CD4-positive, CD25-positive, alpha-beta regulatory T cell (primary cell): ENCODE data around the gene PKD1L1. TPM values are rescaled to one million over a fixed set of nuclear protein-coding genes. Genes with fewer than 3 reads are reported as not detected.
"Not testable (repeated sequence)": the region's sequence is repeated elsewhere in the genome, so short reads cannot be mapped to it uniquely, and the experiment has no call there.

Experiments used
- ATAC-seq, 2 donors: fragments of 150-1000 bp; cut with Tn5 transposase; one replicate each; pipeline ENCODE4 v1.10.0; 2021; ENCODE audit warnings: low read depth in 2 of 2, moderate number of reproducible peaks in 2 of 2, moderate library complexity in 1 of 2
- DNase-seq, 3 donors: peaks; one replicate each; pipeline versions ENCODE4 v3.0.0 to v3.0.0-alpha.2; 2012 to 2022; ENCODE audit warnings: mixed read lengths in 1 of 3
- H3K27ac ChIP-seq: one replicate; pipeline ENCODE4 v1.7.0; 2013; ENCODE audit warnings: mild to moderate bottlenecking, low read length; ENCODE audit not compliant: insufficient read depth, poor library complexity, severe bottlenecking
- H3K27me3 ChIP-seq: one replicate; pipeline ENCODE4 v1.7.0; 2013; ENCODE audit warnings: low read length; ENCODE audit not compliant: control insufficient read depth, insufficient read depth
- H3K36me3 ChIP-seq: one replicate; pipeline ENCODE4 v1.7.0; 2013; ENCODE audit warnings: mild to moderate bottlenecking, low read length, moderate library complexity; ENCODE audit not compliant: control insufficient read depth, insufficient read depth
- H3K4me1 ChIP-seq: 2 replicates; pipeline ENCODE4 v1.7.0; 2013; ENCODE audit warnings: mild to moderate bottlenecking, low read length; ENCODE audit not compliant: insufficient read depth, control insufficient read depth, poor library complexity, severe bottlenecking
- H3K4me3 ChIP-seq: one replicate; pipeline ENCODE4 v1.7.0; 2013; ENCODE audit warnings: low read depth, mild to moderate bottlenecking, low read length, moderate library complexity
- H3K9me3 ChIP-seq, 2 experiments: 1 replicate in 1 of 2; 2 replicates in 1 of 2; pipeline ENCODE4 v1.7.0; 2013; ENCODE audit warnings: low read length in 2 of 2, mild to moderate bottlenecking in 1 of 2, moderate library complexity in 1 of 2; ENCODE audit not compliant: control insufficient read depth in 2 of 2
- H3K27ac Mint-ChIP-seq, 3 donors: one replicate each; pipeline ENCODE4 v1.8.0; 2020 to 2022; ENCODE audit warnings: mild to moderate bottlenecking in 3 of 3, mixed read lengths in 3 of 3, moderate library complexity in 2 of 3
- H3K27me3 Mint-ChIP-seq: one replicate; pipeline ENCODE4 v1.8.0; 2022; ENCODE audit warnings: mild to moderate bottlenecking, mixed read lengths
- H3K36me3 Mint-ChIP-seq: one replicate; pipeline ENCODE4 v1.8.0; 2020; ENCODE audit warnings: mixed read lengths
- H3K4me1 Mint-ChIP-seq, 4 donors: one replicate each; pipeline ENCODE4 v1.8.0; 2020 to 2022; ENCODE audit warnings: mixed read lengths in 4 of 4, mild to moderate bottlenecking in 1 of 4
- H3K4me3 Mint-ChIP-seq, 4 donors: one replicate each; pipeline ENCODE4 v1.8.0; 2020 to 2022; ENCODE audit warnings: mild to moderate bottlenecking in 4 of 4, mixed read lengths in 4 of 4, moderate library complexity in 3 of 4
- H3K9me3 Mint-ChIP-seq, 7 donors: one replicate each; pipeline ENCODE4 v1.8.0; 2020 to 2022; ENCODE audit warnings: mixed read lengths in 7 of 7, mild to moderate bottlenecking in 3 of 7, moderate library complexity in 2 of 7
- polyA plus RNA-seq, 4 donors: library from polyadenylated mRNA; unstranded; fragments of 300-500 nt; fragmentation: Illumina TruSeq; gene quantifications; one replicate each; pipeline ENCODE4 v1.2.3, GENCODE V29; 2021
- total RNA-seq: library from RNA; stranded (reverse); gene quantifications from one replicate; pipeline ENCODE4 v1.2.3, GENCODE V29; 2022

PKD1L1 gene
- 0.17 TPM for total RNA-seq
- polyA plus RNA-seq: under 1 TPM in 2 of 4 donors, not detected in 2; 0.02 to 0.06 TPM

- H3K4me3 Mint-ChIP-seq: no peak within 1 kb of the TSS
- no peak for ATAC-seq
- no peaks in the 10 kb centered on the region for H3K9me3 Mint-ChIP-seq
- no peaks in the 10 kb centered on the region for H3K4me1 ChIP-seq
- peak within 1 kb of the TSS in 1 of 3 donors; percentile 40 for H3K27ac Mint-ChIP-seq
- H3K4me1 Mint-ChIP-seq: no peaks in the 10 kb centered on the region
- DNase-seq: no peak
- H3K9me3 ChIP-seq: no peaks in the 10 kb centered on the region
- no peak within 1 kb of the TSS for H3K27ac ChIP-seq
- no peak within 1 kb of the TSS for H3K4me3 ChIP-seq
- peaks cover 4% of the 10 kb centered on the region for H3K27me3 Mint-ChIP-seq
- H3K36me3 Mint-ChIP-seq: no peaks in the 10 kb centered on the region
- no peaks in the 10 kb centered on the region for H3K27me3 ChIP-seq
- H3K36me3 ChIP-seq: no peaks in the 10 kb centered on the region
Observed at GRCh38 chr7:47948141-47948790, at the start of gene PKD1L1. PKD1L1 (minus strand) TSS chr7:47948466; CDS start chr7:47948440, 26 bp downstream.

- Mint-ChIP-seq H3K27ac (peak overlapping the region; percentile 85 to 98 (median 88)), H3K36me3 (peaks cover 3% of the 10 kb centered on the region), H3K4me3 (peak overlapping the region; percentile 79 to 96 (median 94)), H3K9me3 (peaks cover 0 to 5% (median 0%) of the 10 kb centered on the region in 7 donors), H3K27me3 (peaks cover 5% of the 10 kb centered on the region), H3K4me1 (peaks cover 9 to 21% (median 17%) of the 10 kb centered on the region in 4 donors)
- H3K4me3 ChIP-seq: peak overlapping the region; percentile 73
- no peaks in the 10 kb centered on the region for H3K36me3 ChIP-seq
- H3K27me3 ChIP-seq: peaks cover 2% of the 10 kb centered on the region
- H3K4me1 ChIP-seq: peaks cover 13% of the 10 kb centered on the region
- no peaks in the 10 kb centered on the region for H3K9me3 ChIP-seq
- no peak for DNase-seq
- peak overlapping the region; percentile 62 for H3K27ac ChIP-seq
- no peak for ATAC-seq
Observed at GRCh38 chr7:47992446-47992845, 44.2 kb upstream of the PKD1L1 start.

- H3K4me3 ChIP-seq: peak overlapping the region; percentile 73
- H3K4me1 Mint-ChIP-seq: peaks cover 9 to 21% (median 17%) of the 10 kb centered on the region in 4 donors
- peak; percentile 98 to 99 for ATAC-seq
Observed at GRCh38 chr7:47991741-47992311, 43.6 kb upstream of the PKD1L1 start.

GRCh38 chr7:47991270-47991669 lies 43.0 kb upstream of the PKD1L1 start:
- H3K4me1 Mint-ChIP-seq: peaks cover 9 to 21% (median 17%) of the 10 kb centered on the region in 4 donors
- no peaks in the 10 kb centered on the region for H3K9me3 ChIP-seq
- no peaks in the 10 kb centered on the region for H3K36me3 ChIP-seq
- H3K27me3 Mint-ChIP-seq: peaks cover 6% of the 10 kb centered on the region
- ATAC-seq: no peak
- peaks cover 0 to 5% (median 0%) of the 10 kb centered on the region in 7 donors for H3K9me3 Mint-ChIP-seq
- peak overlapping the region; percentile 79 to 96 (median 94) for H3K4me3 Mint-ChIP-seq
- H3K4me3 ChIP-seq: peak overlapping the region; percentile 73
- peaks cover 2% of the 10 kb centered on the region for H3K27me3 ChIP-seq
- peak overlapping the region; percentile 85 to 98 (median 88) for H3K27ac Mint-ChIP-seq
- peaks cover 13% of the 10 kb centered on the region for H3K4me1 ChIP-seq
- H3K36me3 Mint-ChIP-seq: peaks cover 3% of the 10 kb centered on the region
- H3K27ac ChIP-seq: peak overlapping the region; percentile 62
- no peak for DNase-seq

More at GRCh38 chr7:47991741-47992311, 43.6 kb upstream of the PKD1L1 start:
- H3K27me3 ChIP-seq: peaks cover 2% of the 10 kb centered on the region
- H3K9me3 ChIP-seq: no peaks in the 10 kb centered on the region
- H3K36me3 ChIP-seq: no peaks in the 10 kb centered on the region
- Mint-ChIP-seq H3K27me3 (peaks cover 5% of the 10 kb centered on the region), H3K9me3 (peaks cover 0 to 5% (median 0%) of the 10 kb centered on the region in 7 donors), H3K36me3 (peaks cover 3% of the 10 kb centered on the region), H3K27ac (peak overlapping the region; percentile 85 to 98 (median 88)), H3K4me3 (peak overlapping the region; percentile 79 to 96 (median 94))
- peak; percentile 70 to 94 (median 83) for DNase-seq
- peak overlapping the region; percentile 62 for H3K27ac ChIP-seq
- peaks cover 13% of the 10 kb centered on the region for H3K4me1 ChIP-seq

GRCh38 chr7:47990592-47990991 lies 42.3 kb upstream of the PKD1L1 start:
- Histone ChIP-seq H3K36me3 (no peaks in the 10 kb centered on the region), H3K27me3 (peaks cover 2% of the 10 kb centered on the region), H3K27ac (no peak overlapping the region), H3K4me1 (peaks cover 13% of the 10 kb centered on the region), H3K4me3 (no peak overlapping the region), H3K9me3 (no peaks in the 10 kb centered on the region)
- no peak for DNase-seq
- Mint-ChIP-seq H3K4me3 (peak overlapping the region in 1 of 4 donors; percentile 34), H3K4me1 (peaks cover 9 to 21% (median 17%) of the 10 kb centered on the region in 4 donors), H3K36me3 (peaks cover 3% of the 10 kb centered on the region), H3K27me3 (peaks cover 12% of the 10 kb centered on the region), H3K27ac (no peak overlapping the region), H3K9me3 (peaks cover 0 to 5% (median 0%) of the 10 kb centered on the region in 7 donors)
- ATAC-seq: no peak

GRCh38 chr7:47989607-47990400 lies 41.5 kb upstream of the PKD1L1 start:
- H3K4me1 ChIP-seq: peaks cover 13% of the 10 kb centered on the region
- ATAC-seq, H3K27ac ChIP-seq, DNase-seq, H3K9me3 ChIP-seq, H3K36me3 ChIP-seq, H3K36me3 Mint-ChIP-seq, H3K27me3 ChIP-seq, H3K9me3 Mint-ChIP-seq, H3K4me3 ChIP-seq: not testable (repeated sequence)
- peak overlapping the region in 1 of 3 donors; percentile 21 for H3K27ac Mint-ChIP-seq
- H3K27me3 Mint-ChIP-seq: peaks cover 12% of the 10 kb centered on the region
- peaks cover 9 to 21% (median 17%) of the 10 kb centered on the region in 4 donors for H3K4me1 Mint-ChIP-seq
- H3K4me3 Mint-ChIP-seq: peak overlapping the region in 1 of 4 donors; percentile 47

GRCh38 chr7:47988496-47989386 lies 40.5 kb upstream of the PKD1L1 start:
- Histone ChIP-seq H3K4me1 (peaks cover 13% of the 10 kb centered on the region), H3K4me3 (no peak overlapping the region), H3K27ac (no peak overlapping the region), H3K36me3 (no peaks in the 10 kb centered on the region), H3K9me3 (no peaks in the 10 kb centered on the region), H3K27me3 (peaks cover 2% of the 10 kb centered on the region)
- H3K9me3 Mint-ChIP-seq: peaks cover 0 to 1% (median 0%) of the 10 kb centered on the region in 7 donors
- DNase-seq: no peak
- no peaks in the 10 kb centered on the region for H3K36me3 Mint-ChIP-seq
- H3K27me3 Mint-ChIP-seq: peaks cover 16% of the 10 kb centered on the region
- peaks cover 8 to 21% (median 17%) of the 10 kb centered on the region in 4 donors for H3K4me1 Mint-ChIP-seq
- no peak overlapping the region for H3K27ac Mint-ChIP-seq
- H3K4me3 Mint-ChIP-seq: peak overlapping the region in 1 of 4 donors; percentile 66
- ATAC-seq: no peak
